ENCODE measurements around the gene CLCN5. TPM values are rescaled to one million over a fixed set of nuclear protein-coding genes. Genes with fewer than 3 reads are reported as not detected.

The CLCN5 gene
- total RNA-seq, 6 experiments from 2014 or later: 9.7 to 26.5 (median 14.0) TPM

GRCh38 chrX:50107470-50107869, 185.1 kb downstream of the CLCN5 start:
- Histone ChIP-seq H3K27me3 (no peaks in the 10 kb centered on the region), H3K36me3 (no peaks in the 10 kb centered on the region), H3K9me3 (no peaks in the 10 kb centered on the region), H3K4me3 (no peak overlapping the region), H3K27ac (no peak overlapping the region), H3K4me1 (no peaks in the 10 kb centered on the region)
- intact Hi-C loops (cut with DNase I): no loop called here
- no peak for TF ChIP-seq POLR2A (IDR thresholded peaks at IDR 0.05)
- TF ChIP-seq CTCF (IDR thresholded peaks at IDR 0.05): no peak
- WGBS (ENCODE audit: insufficient coverage, low coverage, low lambda C conversion rate, missing lambda C conversion rate): 30% methylated on average over 2 of the region's 2 CpGs
- no peak for ATAC-seq
- no peak for DNase-seq

- WGBS (ENCODE audit: insufficient coverage, low coverage, low lambda C conversion rate, missing lambda C conversion rate): 54% methylated on average over 2 of the region's 2 CpGs
- no peak for DNase-seq
Observed at GRCh38 chrX:50108264-50108663, 185.9 kb downstream of the CLCN5 start.

GRCh38 chrX:50111742-50112141, 189.3 kb downstream of the CLCN5 start:
- no peak for DNase-seq
- no peak overlapping the region for H3K27ac ChIP-seq
- no peaks in the 10 kb centered on the region for H3K9me3 ChIP-seq
- H3K4me3 ChIP-seq: no peak overlapping the region
- no peaks in the 10 kb centered on the region for H3K27me3 ChIP-seq
- H3K36me3 ChIP-seq: no peaks in the 10 kb centered on the region
- no peaks in the 10 kb centered on the region for H3K4me1 ChIP-seq
- intact Hi-C loops (cut with DNase I): no loop called here
- TF ChIP-seq CTCF (IDR thresholded peaks at IDR 0.05) (no peak), POLR2A (IDR thresholded peaks at IDR 0.05) (no peak)
- ATAC-seq: no peak
- WGBS (ENCODE audit: insufficient coverage, low coverage, low lambda C conversion rate, missing lambda C conversion rate): 29% methylated on average over 2 of the region's 2 CpGs

More at GRCh38 chrX:50108264-50108663, 185.9 kb downstream of the CLCN5 start:
- TF ChIP-seq CTCF (IDR thresholded peaks at IDR 0.05): no peak
- TF ChIP-seq POLR2A (IDR thresholded peaks at IDR 0.05): no peak
- H3K4me3 ChIP-seq: no peak overlapping the region
- H3K4me1 ChIP-seq: no peaks in the 10 kb centered on the region
- no peak overlapping the region for H3K27ac ChIP-seq
- ATAC-seq: no peak
- intact Hi-C loops (cut with DNase I): no loop called here
- no peaks in the 10 kb centered on the region for H3K27me3 ChIP-seq
- no peaks in the 10 kb centered on the region for H3K36me3 ChIP-seq
- H3K9me3 ChIP-seq: no peaks in the 10 kb centered on the region

- Histone ChIP-seq H3K4me1 (no peaks in the 10 kb centered on the region), H3K36me3 (no peaks in the 10 kb centered on the region), H3K4me3 (no peak overlapping the region), H3K27ac (no peak overlapping the region), H3K27me3 (no peaks in the 10 kb centered on the region), H3K9me3 (no peaks in the 10 kb centered on the region)
- TF ChIP-seq POLR2A (IDR thresholded peaks at IDR 0.05): no peak
- no peak for TF ChIP-seq CTCF (IDR thresholded peaks at IDR 0.05)
- DNase-seq (no peak), ATAC-seq (peak; percentile 42 to 69 (median 60))
- 14% methylated on average over 2 of the region's 2 CpGs for WGBS (ENCODE audit: insufficient coverage, low coverage, low lambda C conversion rate, missing lambda C conversion rate)
- intact Hi-C loops (cut with DNase I): no loop called here
Observed at GRCh38 chrX:50114113-50114512, 191.7 kb downstream of the CLCN5 start.

GRCh38 chrX:50115973-50116372, 193.6 kb downstream of the CLCN5 start:
- Histone ChIP-seq H3K27ac (no peak overlapping the region), H3K36me3 (no peaks in the 10 kb centered on the region), H3K4me3 (no peak overlapping the region), H3K9me3 (no peaks in the 10 kb centered on the region), H3K4me1 (no peaks in the 10 kb centered on the region), H3K27me3 (no peaks in the 10 kb centered on the region)
- TF ChIP-seq POLR2A (IDR thresholded peaks at IDR 0.05) (no peak), CTCF (IDR thresholded peaks at IDR 0.05) (no peak)
- ATAC-seq (no peak), DNase-seq (no peak)
- intact Hi-C loops (cut with DNase I): no loop called here
- 79% methylated on average over 2 of the region's 2 CpGs for WGBS (ENCODE audit: insufficient coverage, low coverage, low lambda C conversion rate, missing lambda C conversion rate)

Measured in right lobe of liver (tissue), 6 donors.